ENCODE data around the gene SYT3. TPM values are rescaled to one million over a fixed set of nuclear protein-coding genes. Genes with fewer than 3 reads are reported as not detected.

The SYT3 gene
- total and polyA plus RNA-seq, 2 of the 8 experiments (the other 6 are each of a cell fraction or from before 2014, with no cell fraction given): 6.7 to 17.3 TPM

DNA sequence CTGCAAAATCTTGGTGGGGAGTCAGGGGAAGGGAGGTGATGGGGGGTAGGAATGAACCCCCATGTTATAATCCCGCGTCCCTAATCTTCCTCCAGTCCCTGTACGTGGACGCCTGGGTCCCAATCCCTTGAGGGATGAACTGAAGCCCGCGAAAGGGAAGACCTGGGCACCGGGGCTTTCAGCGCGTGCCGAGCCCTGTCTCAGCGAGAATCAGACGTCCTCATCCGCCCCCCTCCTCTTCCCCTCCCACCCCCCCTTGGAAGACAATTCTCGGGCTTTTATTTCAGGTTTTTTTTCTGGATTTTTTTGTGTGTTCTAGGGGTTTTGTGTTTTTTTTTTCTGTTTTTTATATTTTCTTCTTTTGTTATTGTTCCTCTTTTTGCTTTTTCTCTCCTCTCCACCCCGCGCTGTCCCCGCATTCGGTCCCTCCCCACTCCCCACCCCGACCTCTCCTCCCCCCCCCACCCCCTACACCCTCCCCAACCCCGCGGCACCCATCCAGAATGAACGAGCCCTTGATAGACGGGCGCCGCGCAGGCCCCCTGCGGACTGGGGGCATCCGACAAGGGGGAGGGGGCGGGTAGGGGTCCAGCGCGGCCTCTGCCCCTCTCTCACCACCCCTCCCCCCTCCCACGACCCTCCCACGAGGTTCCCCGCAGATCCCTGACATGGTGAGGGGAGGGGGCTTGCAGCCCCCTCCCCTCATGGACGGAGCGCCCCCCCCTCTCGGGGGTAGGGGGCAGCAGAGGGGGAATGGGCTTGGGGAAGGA, 19.8 kb upstream of the SYT3 start:
- H4K5ac ChIP-seq (ENCODE audit: insufficient read length, low read depth, low read length): no peak overlapping the region
- H2BK12ac ChIP-seq (ENCODE audit: low read depth, low read length): no peak overlapping the region
- no peaks in the 10 kb centered on the region for H3K79me1 ChIP-seq (ENCODE audit: low read depth, low read length)
- peaks cover 0 to 9% of the 10 kb centered on the region in 2 experiments for H4K20me1 ChIP-seq (replicated peaks in 1 of 2; ENCODE audit: control insufficient read depth in 1 of 2, insufficient read depth in 2 of 2, low read length in 2 of 2)
- no peak for DNase-seq (ENCODE audit: low read depth in 1 of 2, low spot score in 2 of 2)
- CTCF ChIA-PET (ENCODE audit: partially characterized antibody): interaction anchor here (0.8 to 1.4 kb wide), 4 partner anchors 11 to 134 kb away, joined by 3 to 6 read pairs (median 4); no protein-coding TSS in a partner anchor
- H3K56ac ChIP-seq (replicated peaks; ENCODE audit: insufficient read length, low read depth, low read length): no peak overlapping the region
- H3K27me3 ChIP-seq (replicated peaks in 1 of 4; ENCODE audit: control insufficient read depth in 3 of 4, extremely low read depth in 1 of 4, insufficient read depth in 3 of 4, low read length in 3 of 4): no peaks in the 10 kb centered on the region; a peak in 3 of 7 replicates
- peak overlapping the region; percentile 80 to 88 (median 84) for H3K4me3 ChIP-seq (ENCODE audit: extremely low read depth in 1 of 4, insufficient read depth in 2 of 4, low read depth in 3 of 4, low read length in 4 of 4)
- 20% methylated on average over 3 of the region's 37 CpGs; no CpG with 5 or more reads in 1 of the 2 experiments for WGBS, 2 experiments (ENCODE audit: extremely low coverage in 1 of 2, insufficient coverage in 1 of 2, insufficient read length in 1 of 2, insufficient replicate concordance in 2 of 2, low coverage in 1 of 2, low lambda C conversion rate in 2 of 2, missing lambda C conversion rate in 1 of 2)
- H2BK15ac ChIP-seq (ENCODE audit: low read length): no peak overlapping the region
- H3K4me1 ChIP-seq (replicated peaks in 1 of 4; ENCODE audit: control insufficient read depth in 3 of 4, insufficient read depth in 4 of 4, low read length in 3 of 4): peaks cover 2 to 9% (median 5%) of the 10 kb centered on the region in 4 experiments; a peak in 6 of 7 replicates
- H2BK120ac ChIP-seq (replicated peaks; ENCODE audit: low read depth, low read length): no peak overlapping the region
- H3K9me3 ChIP-seq (ENCODE audit: insufficient read depth in 2 of 2, low read depth in 1 of 2, low read length in 1 of 2): 0 out of 4 replicates have a peak, but pooled peaks cover 0 to 4% of the 10 kb centered on the region in 2 experiments
- TF ChIP-seq SUZ12 (IDR thresholded peaks at IDR 0.05; ENCODE audit: low read length) (no peak), RXRA (IDR thresholded peaks at IDR 0.05; ENCODE audit: insufficient read depth, low read depth, low read length) (no peak), CTBP2 (IDR thresholded peaks at IDR 0.05; ENCODE audit: borderline replicate concordance, insufficient read depth, insufficient read length, low read length) (no peak), SP1 (IDR thresholded peaks at IDR 0.05; ENCODE audit: low read depth, low read length) (peak; percentile 8; the same call in 1 of the 2 replicates), TAF1 (IDR thresholded peaks at IDR 0.05; ENCODE audit: low read depth, low read length) (0 out of 2 replicates have a peak, but pooled peaks have one; percentile 21), EGR1 (IDR thresholded peaks at IDR 0.05; ENCODE audit: borderline replicate concordance, low read depth, low read length) (0 out of 2 replicates have a peak, but pooled peaks have one; percentile 6), TCF12 (IDR thresholded peaks at IDR 0.05; ENCODE audit: low read depth, low read length) (no peak), TBP (IDR thresholded peaks at IDR 0.05; ENCODE audit: low read depth, low read length) (no peak), CHD2 (IDR thresholded peaks at IDR 0.05; ENCODE audit: low read length) (no peak), SP4 (IDR thresholded peaks at IDR 0.05; ENCODE audit: low read length) (no peak), EP300 (IDR thresholded peaks at IDR 0.05; ENCODE audit: borderline replicate concordance in 1 of 2, low read depth in 2 of 2, low read length in 2 of 2) (0 out of 3 replicates have a peak, but pooled peaks of 1 of the 2 experiments have one; percentile 31)
- H2BK20ac ChIP-seq (ENCODE audit: low read length): no peak overlapping the region
- no peak overlapping the region for H2AFZ ChIP-seq (ENCODE audit: low read length)
- no peak overlapping the region for H4K8ac ChIP-seq (ENCODE audit: extremely low read depth, insufficient read depth, low read length)
- no peak overlapping the region for H3K27ac ChIP-seq (ENCODE audit: low read depth, low read length)
- H3K14ac ChIP-seq (ENCODE audit: insufficient read length): no peak overlapping the region
- H3K23me2 ChIP-seq (ENCODE audit: low read depth, low read length): peaks cover 14% of the 10 kb centered on the region
- H3K79me2 ChIP-seq (ENCODE audit: control insufficient read depth in 1 of 2, insufficient read depth in 2 of 2, low read length in 2 of 2): no peaks in the 10 kb centered on the region
- H2AK5ac ChIP-seq (ENCODE audit: low read depth, low read length): no peak overlapping the region
- peak overlapping the region in 2 of 4 experiments; percentile 14 to 48; a peak in 2 of 7 replicates for H3K9ac ChIP-seq (replicated peaks in 1 of 4; ENCODE audit: extremely low read depth in 1 of 4, low read depth in 3 of 4, low read length in 3 of 4)
- H2BK5ac ChIP-seq (ENCODE audit: low read depth, low read length): no peak overlapping the region
- no peak overlapping the region for H3K4ac ChIP-seq (replicated peaks; ENCODE audit: insufficient read length, low read depth, low read length)
- H4K91ac ChIP-seq (replicated peaks; ENCODE audit: insufficient read length, low read length): no peak overlapping the region
- FAIRE-seq: no peak
- POLR2A ChIA-PET (ENCODE audit: partially characterized antibody): interaction anchor here (0.9 to 1.3 kb wide), 4 partner anchors 10 to 40 kb away, joined by 4 to 14 read pairs (median 4); partner anchors contain the start of gene C19orf81
- peak overlapping the region; percentile 83 for H3K18ac ChIP-seq (ENCODE audit: extremely low read depth, low read length)
- H3K4me2 ChIP-seq (ENCODE audit: insufficient read depth in 1 of 2, low read depth in 2 of 2, low read length in 2 of 2): peak overlapping the region; percentile 96 to 97
- no peak overlapping the region for H3K23ac ChIP-seq (ENCODE audit: insufficient read length)
- no peaks in the 10 kb centered on the region for H3K36me3 ChIP-seq (ENCODE audit: control insufficient read depth in 2 of 4, insufficient read depth in 4 of 4, low read length in 3 of 4)

All from H1 (cell line).